Ovary (tissue), 3 donors: ENCODE measurements around the gene DBH.

Experiments used
- POLR2A ChIP-seq: fragments of 450-650 bp; IDR thresholded peaks from one replicate; pipeline ENCODE4 v1.6.1; 2017; ENCODE audit warnings: antibody characterized with exemption, mild to moderate bottlenecking, moderate library complexity
- TF ChIP-seq, protein P1 (sequence below), 3 donors: fragments of 450-650 bp in 2 of 3; fragments of 200-600 bp in 1 of 3; IDR thresholded peaks; one replicate each; pipeline versions ENCODE4 v1.5.1 to v1.8.0; 2016 to 2022; ENCODE audit warnings: antibody characterized with exemption in 3 of 3, mild to moderate bottlenecking in 1 of 3
- donor health status: DM: no; HTN: no; CAD: no.

DNA sequence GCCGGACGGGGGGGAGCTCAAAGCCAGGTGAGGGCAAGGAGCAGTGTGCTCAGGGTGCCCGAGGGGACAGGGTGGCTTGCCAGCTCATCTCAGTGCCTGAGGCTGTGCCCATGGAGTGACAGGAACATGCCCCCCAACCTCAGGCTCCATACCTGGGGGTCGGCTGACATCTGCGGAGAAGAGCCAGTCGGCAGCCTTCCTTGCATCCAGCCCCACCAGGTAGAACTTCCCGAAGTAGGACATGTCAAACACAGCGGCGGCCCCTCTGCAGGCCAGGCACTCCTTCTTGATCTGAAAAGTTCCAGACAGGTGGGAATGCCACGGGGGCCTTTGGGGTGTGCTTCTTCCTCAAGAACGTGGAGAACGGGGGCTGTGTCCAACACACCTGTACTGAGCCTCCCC is 59.9 kb downstream of the DBH start:
- TF ChIP-seq, protein P1, sequence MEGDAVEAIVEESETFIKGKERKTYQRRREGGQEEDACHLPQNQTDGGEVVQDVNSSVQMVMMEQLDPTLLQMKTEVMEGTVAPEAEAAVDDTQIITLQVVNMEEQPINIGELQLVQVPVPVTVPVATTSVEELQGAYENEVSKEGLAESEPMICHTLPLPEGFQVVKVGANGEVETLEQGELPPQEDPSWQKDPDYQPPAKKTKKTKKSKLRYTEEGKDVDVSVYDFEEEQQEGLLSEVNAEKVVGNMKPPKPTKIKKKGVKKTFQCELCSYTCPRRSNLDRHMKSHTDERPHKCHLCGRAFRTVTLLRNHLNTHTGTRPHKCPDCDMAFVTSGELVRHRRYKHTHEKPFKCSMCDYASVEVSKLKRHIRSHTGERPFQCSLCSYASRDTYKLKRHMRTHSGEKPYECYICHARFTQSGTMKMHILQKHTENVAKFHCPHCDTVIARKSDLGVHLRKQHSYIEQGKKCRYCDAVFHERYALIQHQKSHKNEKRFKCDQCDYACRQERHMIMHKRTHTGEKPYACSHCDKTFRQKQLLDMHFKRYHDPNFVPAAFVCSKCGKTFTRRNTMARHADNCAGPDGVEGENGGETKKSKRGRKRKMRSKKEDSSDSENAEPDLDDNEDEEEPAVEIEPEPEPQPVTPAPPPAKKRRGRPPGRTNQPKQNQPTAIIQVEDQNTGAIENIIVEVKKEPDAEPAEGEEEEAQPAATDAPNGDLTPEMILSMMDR (IDR thresholded peaks at IDR 0.05), result no peak
- no peak for TF ChIP-seq POLR2A
